22Rv1 (cell line): Measurements from ENCODE around the gene C2orf78.

Experiments
- CTCF ChIP-seq: fragments of 450-650 bp; IDR thresholded peaks from 2 replicates; pipeline ENCODE4 v1.5.1; 2017; ENCODE audit warnings: mild to moderate bottlenecking
- ZFX ChIP-seq: fragments of 450-650 bp; IDR thresholded peaks from 2 replicates; pipeline ENCODE4 v1.6.1; 2017; ENCODE audit warnings: antibody characterized with exemption, borderline replicate concordance

GRCh38 chr2:73850009-73850408 is 66.0 kb downstream of the C2orf78 start:
- no peak for TF ChIP-seq CTCF
- TF ChIP-seq ZFX = no peak
